ENCODE measurements around the gene SLC1A7. TPM values are rescaled to one million over a fixed set of nuclear protein-coding genes. Genes with fewer than 3 reads are reported as not detected.

Gene SLC1A7
- total and polyA plus RNA-seq, 2 of the 13 experiments (the other 11 are each of a cell fraction or from before 2014, with no cell fraction given): 0.04 to 2.0 TPM

DNA sequence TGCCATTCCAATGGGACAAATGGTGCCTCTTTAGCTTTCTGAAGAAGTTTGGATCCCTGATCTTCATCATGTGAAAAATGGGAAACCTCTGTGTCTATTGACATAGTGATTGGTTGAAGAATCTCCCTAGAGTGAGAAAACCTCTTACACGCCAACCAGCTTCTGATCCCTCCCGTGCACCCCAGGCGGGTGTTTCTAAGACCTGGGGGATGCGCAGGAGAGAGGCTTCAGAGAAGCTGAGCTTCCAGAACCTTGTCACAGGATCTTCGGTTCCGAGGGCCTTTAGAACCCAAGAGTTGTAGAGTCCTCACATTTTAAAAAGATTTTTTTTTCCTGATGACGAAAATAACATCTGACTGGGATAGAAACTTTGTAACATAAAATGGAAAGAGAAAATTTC lies 69.2 kb downstream of the SLC1A7 start (continued):
- TF ChIP-seq KMT2A (CRISPR knock-in tag; IDR thresholded peaks at IDR 0.05) (no peak), TOPORS (CRISPR knock-in tag; IDR thresholded peaks at IDR 0.05) (no peak)
- TF ChIP-seq, protein P1, sequence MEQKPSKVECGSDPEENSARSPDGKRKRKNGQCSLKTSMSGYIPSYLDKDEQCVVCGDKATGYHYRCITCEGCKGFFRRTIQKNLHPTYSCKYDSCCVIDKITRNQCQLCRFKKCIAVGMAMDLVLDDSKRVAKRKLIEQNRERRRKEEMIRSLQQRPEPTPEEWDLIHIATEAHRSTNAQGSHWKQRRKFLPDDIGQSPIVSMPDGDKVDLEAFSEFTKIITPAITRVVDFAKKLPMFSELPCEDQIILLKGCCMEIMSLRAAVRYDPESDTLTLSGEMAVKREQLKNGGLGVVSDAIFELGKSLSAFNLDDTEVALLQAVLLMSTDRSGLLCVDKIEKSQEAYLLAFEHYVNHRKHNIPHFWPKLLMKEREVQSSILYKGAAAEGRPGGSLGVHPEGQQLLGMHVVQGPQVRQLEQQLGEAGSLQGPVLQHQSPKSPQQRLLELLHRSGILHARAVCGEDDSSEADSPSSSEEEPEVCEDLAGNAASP (CRISPR knock-in tag; IDR thresholded peaks at IDR 0.05; ENCODE audit: borderline replicate concordance): no peak

DNA sequence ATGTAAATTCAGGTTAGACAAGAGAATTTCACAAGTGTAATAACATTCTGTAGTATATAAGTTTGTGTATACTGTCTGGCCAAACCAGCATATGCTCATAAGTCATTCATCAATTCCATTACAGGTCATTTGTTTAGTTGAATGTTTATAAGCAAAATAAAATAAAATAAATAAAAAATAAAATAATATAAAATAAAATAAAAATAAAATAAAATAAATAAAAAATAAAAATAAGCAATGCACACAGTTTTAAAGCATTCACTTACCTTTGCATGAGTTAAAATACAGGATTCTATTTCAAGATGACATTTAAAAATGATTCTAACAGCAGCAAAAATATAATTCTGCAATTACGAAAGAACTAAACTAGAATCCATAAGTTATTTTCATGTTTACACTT lies 70.5 kb downstream of the SLC1A7 start:
- ChIA-PET POLR2A (no interaction called here), CTCF (ENCODE audit: low intra/inter-chr PET ratio, low total read pairs) (no interaction called here)
- Histone ChIP-seq H3K4me3 (replicated peaks in 1 of 3; ENCODE audit: insufficient read depth in 1 of 3, low read depth in 2 of 3, low read length in 3 of 3) (no peak overlapping the region), H4K20me1 (ENCODE audit: insufficient read depth, low read length) (no peaks in the 10 kb centered on the region), H3K36me3 (replicated peaks in 1 of 2; ENCODE audit: control insufficient read depth in 1 of 2, insufficient read depth in 2 of 2, low read length in 2 of 2) (no peaks in the 10 kb centered on the region), H3K9me3 (ENCODE audit: low read length) (no peaks in the 10 kb centered on the region), H2AFZ (ENCODE audit: low read length) (no peak overlapping the region), H3K4me2 (ENCODE audit: low read depth, low read length) (no peak overlapping the region), H3K9ac (ENCODE audit: insufficient read depth, low read depth, low read length) (no peak overlapping the region), H3K79me2 (ENCODE audit: insufficient read depth, low read length) (no peaks in the 10 kb centered on the region), H3K27me3 (ENCODE audit: control insufficient read depth in 1 of 2, insufficient read depth in 2 of 2, low read length in 2 of 2) (peaks cover 2 to 55% of the 10 kb centered on the region in 2 experiments), H3K4me1 (ENCODE audit: insufficient read depth, low read length) (peaks cover 33% of the 10 kb centered on the region), H3K27ac (ENCODE audit: extremely low read length, insufficient read depth, low read length) (no peak overlapping the region)
- TF ChIP-seq MTF2 (CRISPR knock-in tag; IDR thresholded peaks at IDR 0.05; ENCODE audit: borderline replicate concordance): no peak
- WGBS (ENCODE audit: low lambda C conversion rate): 84% methylated on average over 1 of the region's 1 CpG
- BruUV-seq (replicated peaks): no TSS peak
- no peak for ATAC-seq
- FAIRE-seq: no peak
- in situ Hi-C loops (cut with HindIII; ENCODE audit: extremely low pct_ligation_motif_present, low pct_unique_long_range_greater_than_20kb): no loop called here
- DNase-seq (ENCODE audit: low spot score): no peak
- intact Hi-C loops (cut with micrococcal nuclease; ENCODE audit: unreplicated experiment): no loop called here

DNA sequence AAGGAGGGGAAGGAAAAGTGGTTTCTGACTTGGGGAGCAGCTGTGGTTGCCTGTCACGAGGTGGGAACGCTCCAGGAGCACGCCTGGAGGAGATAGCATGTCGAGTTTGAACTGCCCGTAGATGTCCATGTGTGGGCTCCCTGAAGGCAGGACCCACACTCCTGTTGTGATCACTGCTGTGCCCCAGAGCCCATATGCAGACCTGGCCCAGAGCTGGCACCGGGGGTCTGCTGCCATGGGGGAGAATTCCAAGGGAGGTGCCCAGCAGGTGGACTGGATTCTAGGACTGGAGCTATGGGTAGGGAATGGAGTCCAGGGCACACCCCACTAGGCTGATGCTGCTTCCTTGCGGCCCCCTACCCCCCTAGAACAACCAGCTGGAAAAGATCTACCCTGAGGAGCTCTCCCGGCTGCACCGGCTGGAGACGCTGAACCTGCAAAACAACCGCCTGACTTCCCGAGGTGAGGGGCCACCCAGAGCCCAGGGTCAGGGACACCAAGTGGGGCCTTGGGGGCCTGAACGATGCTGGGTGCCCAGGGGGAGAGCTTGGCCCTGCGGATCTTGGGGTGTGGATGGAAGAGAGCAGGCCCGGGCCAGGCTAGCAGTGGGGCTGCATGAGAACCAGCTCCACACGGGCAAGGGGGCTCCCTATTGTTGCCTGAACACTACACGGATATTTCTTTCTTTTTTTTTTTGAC lies 71.1 kb downstream of the SLC1A7 start:
- no TSS peak for BruUV-seq (replicated peaks)
- ChIA-PET CTCF (ENCODE audit: low intra/inter-chr PET ratio, low total read pairs) (no interaction called here), POLR2A (no interaction called here)
- intact Hi-C loops (cut with micrococcal nuclease; ENCODE audit: unreplicated experiment) (no loop called here), in situ Hi-C loops (cut with HindIII; ENCODE audit: extremely low pct_ligation_motif_present, low pct_unique_long_range_greater_than_20kb) (no loop called here)
- FAIRE-seq (no peak), ATAC-seq (no peak), DNase-seq (ENCODE audit: low spot score) (no peak)
- H3K9ac ChIP-seq (ENCODE audit: insufficient read depth, low read depth, low read length): no peak overlapping the region
- no peaks in the 10 kb centered on the region for H3K9me3 ChIP-seq (ENCODE audit: low read length)
- no peaks in the 10 kb centered on the region for H3K36me3 ChIP-seq (replicated peaks in 1 of 2; ENCODE audit: control insufficient read depth in 1 of 2, insufficient read depth in 2 of 2, low read length in 2 of 2)
- 44% methylated on average over 8 of the region's 17 CpGs for WGBS (ENCODE audit: low lambda C conversion rate)
- H3K27ac ChIP-seq (ENCODE audit: extremely low read length, insufficient read depth, low read length): no peak overlapping the region
- peaks cover 2 to 52% of the 10 kb centered on the region in 2 experiments for H3K27me3 ChIP-seq (ENCODE audit: control insufficient read depth in 1 of 2, insufficient read depth in 2 of 2, low read length in 2 of 2)
- H3K4me3 ChIP-seq (replicated peaks in 1 of 3; ENCODE audit: insufficient read depth in 1 of 3, low read depth in 2 of 3, low read length in 3 of 3): no peak overlapping the region; a peak in 1 of 6 replicates
- no peaks in the 10 kb centered on the region for H4K20me1 ChIP-seq (ENCODE audit: insufficient read depth, low read length)
- no peak overlapping the region for H3K4me2 ChIP-seq (ENCODE audit: low read depth, low read length)
- no peak overlapping the region for H2AFZ ChIP-seq (ENCODE audit: low read length)
- H3K79me2 ChIP-seq (ENCODE audit: insufficient read depth, low read length): no peaks in the 10 kb centered on the region
- peaks cover 27% of the 10 kb centered on the region for H3K4me1 ChIP-seq (ENCODE audit: insufficient read depth, low read length)
- TF ChIP-seq MTA3 (CRISPR knock-in tag; IDR thresholded peaks at IDR 0.05) (no peak), MIER2 (CRISPR knock-in tag; IDR thresholded peaks at IDR 0.05) (no peak), ZNF607 (CRISPR knock-in tag; IDR thresholded peaks at IDR 0.05; ENCODE audit: borderline replicate concordance) (no peak), KDM5B (CRISPR knock-in tag; IDR thresholded peaks at IDR 0.05; ENCODE audit: borderline replicate concordance) (no peak), ZNF484 (CRISPR knock-in tag; IDR thresholded peaks at IDR 0.05; ENCODE audit: borderline replicate concordance, low read depth) (no peak)
- TF ChIP-seq, protein P2, sequence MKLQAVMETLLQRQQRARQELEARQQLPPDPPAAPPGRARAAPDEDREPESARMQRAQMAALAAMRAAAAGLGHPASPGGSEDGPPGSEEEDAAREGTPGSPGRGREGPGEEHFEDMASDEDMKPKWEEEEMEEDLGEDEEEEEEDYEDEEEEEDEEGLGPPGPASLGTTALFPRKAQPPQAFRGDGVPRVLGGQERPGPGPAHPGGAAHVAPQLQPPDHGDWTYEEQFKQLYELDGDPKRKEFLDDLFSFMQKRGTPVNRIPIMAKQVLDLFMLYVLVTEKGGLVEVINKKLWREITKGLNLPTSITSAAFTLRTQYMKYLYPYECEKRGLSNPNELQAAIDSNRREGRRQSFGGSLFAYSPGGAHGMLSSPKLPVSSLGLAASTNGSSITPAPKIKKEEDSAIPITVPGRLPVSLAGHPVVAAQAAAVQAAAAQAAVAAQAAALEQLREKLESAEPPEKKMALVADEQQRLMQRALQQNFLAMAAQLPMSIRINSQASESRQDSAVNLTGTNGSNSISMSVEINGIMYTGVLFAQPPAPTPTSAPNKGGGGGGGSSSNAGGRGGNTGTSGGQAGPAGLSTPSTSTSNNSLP (IDR thresholded peaks at IDR 0.05; ENCODE audit: low read depth, low read length): no peak
- TF ChIP-seq, protein P3, sequence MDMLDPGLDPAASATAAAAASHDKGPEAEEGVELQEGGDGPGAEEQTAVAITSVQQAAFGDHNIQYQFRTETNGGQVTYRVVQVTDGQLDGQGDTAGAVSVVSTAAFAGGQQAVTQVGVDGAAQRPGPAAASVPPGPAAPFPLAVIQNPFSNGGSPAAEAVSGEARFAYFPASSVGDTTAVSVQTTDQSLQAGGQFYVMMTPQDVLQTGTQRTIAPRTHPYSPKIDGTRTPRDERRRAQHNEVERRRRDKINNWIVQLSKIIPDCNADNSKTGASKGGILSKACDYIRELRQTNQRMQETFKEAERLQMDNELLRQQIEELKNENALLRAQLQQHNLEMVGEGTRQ (IDR thresholded peaks at IDR 0.05; ENCODE audit: low read depth, low read length): no peak
- TF ChIP-seq, protein P3 (CRISPR knock-in tag; IDR thresholded peaks at IDR 0.05; ENCODE audit: borderline replicate concordance): no peak

Measured in HepG2 (cell line).